ENCODE data around the gene PKLR. TPM values are rescaled to one million over a fixed set of nuclear protein-coding genes. Genes with fewer than 3 reads are reported as not detected.
"Not testable (repeated sequence)": the region's sequence is repeated elsewhere in the genome, so short reads cannot be mapped to it uniquely, and the experiment has no call there.

PKLR gene
- total RNA-seq, 1 donor from 2014 or later, result not detected

DNA sequence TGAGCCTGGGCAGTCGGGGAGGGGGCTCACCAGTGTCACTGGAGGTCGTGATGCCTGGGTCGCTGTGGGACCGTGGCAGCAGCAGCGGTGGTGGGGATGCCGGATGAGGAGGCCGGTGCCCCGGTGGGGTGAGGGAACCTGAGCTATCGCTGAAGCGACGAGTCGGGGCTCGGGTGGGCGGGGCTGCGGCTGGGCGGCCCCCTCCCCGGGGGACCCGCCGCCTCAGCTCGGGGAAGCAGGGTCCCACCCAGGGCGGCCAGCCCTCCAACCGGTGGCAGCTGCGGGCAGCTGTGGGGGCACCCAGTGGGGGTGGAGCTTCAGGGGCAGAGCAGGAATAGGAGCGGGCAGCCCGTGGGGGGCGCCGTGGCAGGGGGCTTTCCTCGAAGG lies 51.0 kb downstream of the PKLR start:
- no peak for TF ChIP-seq CTCF (IDR thresholded peaks at IDR 0.05; ENCODE audit: borderline replicate concordance)
- Histone ChIP-seq H3K27ac (replicated peaks) (peak overlapping the region; percentile 70), H3K4me1 (peaks cover 39% of the 10 kb centered on the region), H3K27me3 (ENCODE audit: low read depth) (no peaks in the 10 kb centered on the region), H3K9me3 (replicated peaks) (no peaks in the 10 kb centered on the region), H3K36me3 (peaks cover 16% of the 10 kb centered on the region), H3K4me3 (peak overlapping the region; percentile 55)
- DNase-seq, result no peak
- intact Hi-C loops (cut with micrococcal nuclease), result no loop called here

- peaks cover 16% of the 10 kb centered on the region for H3K36me3 ChIP-seq
- no peaks in the 10 kb centered on the region for H3K27me3 ChIP-seq (ENCODE audit: low read depth)
- H3K4me3 ChIP-seq, result no peak overlapping the region
- no peak for DNase-seq
- intact Hi-C loops (cut with micrococcal nuclease), result no loop called here
- H3K9me3 ChIP-seq (replicated peaks), result no peaks in the 10 kb centered on the region
- TF ChIP-seq CTCF (IDR thresholded peaks at IDR 0.05; ENCODE audit: borderline replicate concordance), result no peak
- peaks cover 33% of the 10 kb centered on the region for H3K4me1 ChIP-seq
- no peak overlapping the region for H3K27ac ChIP-seq (replicated peaks)
These were observed 53.3 kb downstream of the PKLR start for GRCh38 chr1:155247667-155248553.

- DNase-seq; intact Hi-C loops (cut with micrococcal nuclease); H3K27ac ChIP-seq (replicated peaks); H3K27me3 ChIP-seq (ENCODE audit: low read depth); H3K4me3 ChIP-seq; H3K9me3 ChIP-seq (replicated peaks): not testable (repeated sequence)
- Histone ChIP-seq H3K36me3 (peaks cover 16% of the 10 kb centered on the region), H3K4me1 (peaks cover 39% of the 10 kb centered on the region)
These were observed 54.4 kb downstream of the PKLR start for GRCh38 chr1:155246796-155247195.

- TF ChIP-seq CTCF (IDR thresholded peaks at IDR 0.05; ENCODE audit: borderline replicate concordance), result no peak
- Histone ChIP-seq H3K9me3 (replicated peaks) (no peaks in the 10 kb centered on the region), H3K36me3 (peaks cover 16% of the 10 kb centered on the region), H3K4me3 (peak overlapping the region; percentile 74), H3K27ac (replicated peaks) (peak overlapping the region; percentile 94), H3K4me1 (peaks cover 38% of the 10 kb centered on the region), H3K27me3 (ENCODE audit: low read depth) (no peaks in the 10 kb centered on the region)
- no peak for DNase-seq
- intact Hi-C loops (cut with micrococcal nuclease), result no loop called here
These were observed 56.1 kb downstream of the PKLR start for GRCh38 chr1:155245163-155245524.

DNA sequence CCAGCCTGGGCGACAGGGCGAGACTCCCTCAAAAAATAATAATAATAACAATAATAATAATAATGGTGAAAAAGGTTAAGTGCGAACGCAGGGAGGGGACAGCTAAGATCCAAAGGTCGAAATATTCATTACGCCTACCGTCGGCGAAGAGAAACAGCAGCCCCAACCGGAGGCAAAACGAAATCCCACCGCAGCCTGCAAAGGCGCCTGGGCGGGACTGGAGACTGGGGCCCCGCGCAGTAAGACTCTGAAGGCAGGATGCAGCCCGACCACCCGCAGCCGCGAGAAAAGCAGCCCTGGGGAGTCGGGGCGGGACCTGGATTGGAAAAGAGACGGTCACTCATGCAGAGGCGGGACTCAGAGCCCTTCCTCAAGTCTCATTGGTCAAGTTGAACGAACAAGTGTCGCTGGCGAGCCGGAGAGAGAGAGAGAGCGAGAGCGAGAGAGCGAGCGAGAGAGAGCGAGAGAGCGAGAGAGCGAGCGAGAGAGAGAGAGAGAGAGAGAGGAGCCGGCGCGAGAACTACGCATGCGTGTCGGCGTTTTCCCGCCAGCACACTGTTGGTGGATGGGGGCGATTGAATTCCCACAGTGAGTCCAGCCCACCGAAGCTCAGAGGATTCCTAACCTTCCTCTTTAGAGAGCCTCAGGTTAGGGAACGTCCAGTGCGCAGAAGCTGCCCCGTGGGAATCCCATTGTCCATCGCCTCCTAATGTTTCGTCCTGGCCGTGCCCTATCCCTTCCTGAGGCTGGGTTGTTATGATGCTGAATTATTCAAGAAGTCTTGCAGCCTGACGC lies 56.7 kb downstream of the PKLR start:
- intact Hi-C loops (cut with micrococcal nuclease), result no loop called here
- Histone ChIP-seq H3K36me3 (peaks cover 16% of the 10 kb centered on the region), H3K4me3 (peak overlapping the region; percentile 74), H3K9me3 (replicated peaks) (no peaks in the 10 kb centered on the region), H3K27ac (replicated peaks) (peak overlapping the region; percentile 94), H3K4me1 (peaks cover 36% of the 10 kb centered on the region), H3K27me3 (ENCODE audit: low read depth) (no peaks in the 10 kb centered on the region)
- peak; percentile 39 for TF ChIP-seq CTCF (IDR thresholded peaks at IDR 0.05; ENCODE audit: borderline replicate concordance)
- DNase-seq, result peak; percentile 97
